ENCODE data around the gene DCTN5.

Gene DCTN5

GRCh38 chr16:23663918-23664317 lies 22.7 kb downstream of the DCTN5 start:
- Histone ChIP-seq H3F3A (ENCODE audit: insufficient read depth) (no peaks in the 10 kb centered on the region), H3K79me2 (ENCODE audit: insufficient read depth, low read length) (no peaks in the 10 kb centered on the region), H3K9me2 (replicated peaks; ENCODE audit: insufficient read depth, low read length) (no peaks in the 10 kb centered on the region), H3K36me3 (ENCODE audit: low read length) (peaks cover 41% of the 10 kb centered on the region; the same call in 1 of the 2 replicates), H3K27me3 (ENCODE audit: low read length) (no peaks in the 10 kb centered on the region), H3K4me2 (ENCODE audit: low read depth, low read length, poor library complexity, severe bottlenecking) (no peak overlapping the region), H3K27ac (ENCODE audit: low read depth, low read length) (no peak overlapping the region), H3K9me3 (ENCODE audit: insufficient read depth, low read length) (no peaks in the 10 kb centered on the region), H4K20me1 (ENCODE audit: low read depth, low read length) (no peaks in the 10 kb centered on the region), H3K4me3 (ENCODE audit: insufficient read depth, low read length, poor library complexity, severe bottlenecking) (no peak overlapping the region), H2AFZ (ENCODE audit: low read depth, low read length, severe bottlenecking) (no peak overlapping the region), H3K9ac (ENCODE audit: low read length) (no peak overlapping the region)
- TF ChIP-seq EZH2phosphoT487 (conservative IDR thresholded peaks at IDR 0.05; ENCODE audit: low read length): no peak
- TF ChIP-seq CTCF (IDR thresholded peaks at IDR 0.05; ENCODE audit: insufficient read depth, low read length, poor library complexity, severe bottlenecking): no peak

- H3K27me3 ChIP-seq (ENCODE audit: low read length): no peaks in the 10 kb centered on the region
- H3K27ac ChIP-seq (ENCODE audit: low read depth, low read length): no peak overlapping the region
- no peak overlapping the region for H3K4me2 ChIP-seq (ENCODE audit: low read depth, low read length, poor library complexity, severe bottlenecking)
- no peak for TF ChIP-seq EZH2phosphoT487 (conservative IDR thresholded peaks at IDR 0.05; ENCODE audit: low read length)
- no peak for TF ChIP-seq CTCF (IDR thresholded peaks at IDR 0.05; ENCODE audit: insufficient read depth, low read length, poor library complexity, severe bottlenecking)
- H3F3A ChIP-seq (ENCODE audit: insufficient read depth): no peaks in the 10 kb centered on the region
- no peaks in the 10 kb centered on the region for H4K20me1 ChIP-seq (ENCODE audit: low read depth, low read length)
- no peaks in the 10 kb centered on the region for H3K79me2 ChIP-seq (ENCODE audit: insufficient read depth, low read length)
- H2AFZ ChIP-seq (ENCODE audit: low read depth, low read length, severe bottlenecking): no peak overlapping the region
- H3K36me3 ChIP-seq (ENCODE audit: low read length): peaks cover 23% of the 10 kb centered on the region; the same call in 1 of the 2 replicates
- H3K9ac ChIP-seq (ENCODE audit: low read length): no peak overlapping the region
- no peaks in the 10 kb centered on the region for H3K9me2 ChIP-seq (replicated peaks; ENCODE audit: insufficient read depth, low read length)
- no peak overlapping the region for H3K4me3 ChIP-seq (ENCODE audit: insufficient read depth, low read length, poor library complexity, severe bottlenecking)
- H3K9me3 ChIP-seq (ENCODE audit: insufficient read depth, low read length): no peaks in the 10 kb centered on the region
These were observed 25.5 kb downstream of the DCTN5 start for GRCh38 chr16:23666571-23667354.

- Histone ChIP-seq H3K4me3 (ENCODE audit: insufficient read depth, low read length, poor library complexity, severe bottlenecking) (no peak overlapping the region), H3K36me3 (ENCODE audit: low read length) (peaks cover 18% of the 10 kb centered on the region; the same call in 1 of the 2 replicates), H3K27me3 (ENCODE audit: low read length) (no peaks in the 10 kb centered on the region), H2AFZ (ENCODE audit: low read depth, low read length, severe bottlenecking) (no peak overlapping the region), H3K27ac (ENCODE audit: low read depth, low read length) (no peak overlapping the region), H3F3A (ENCODE audit: insufficient read depth) (no peaks in the 10 kb centered on the region), H3K4me2 (ENCODE audit: low read depth, low read length, poor library complexity, severe bottlenecking) (no peak overlapping the region), H3K9me2 (replicated peaks; ENCODE audit: insufficient read depth, low read length) (no peaks in the 10 kb centered on the region), H3K9me3 (ENCODE audit: insufficient read depth, low read length) (no peaks in the 10 kb centered on the region), H3K79me2 (ENCODE audit: insufficient read depth, low read length) (no peaks in the 10 kb centered on the region), H4K20me1 (ENCODE audit: low read depth, low read length) (no peaks in the 10 kb centered on the region), H3K9ac (ENCODE audit: low read length) (no peak overlapping the region)
- TF ChIP-seq CTCF (IDR thresholded peaks at IDR 0.05; ENCODE audit: insufficient read depth, low read length, poor library complexity, severe bottlenecking) (no peak), EZH2phosphoT487 (conservative IDR thresholded peaks at IDR 0.05; ENCODE audit: low read length) (no peak)
These were observed 26.0 kb downstream of the DCTN5 start for GRCh38 chr16:23667355-23667659.
